ENCODE results near the gene PCDHGB7.

DNA sequence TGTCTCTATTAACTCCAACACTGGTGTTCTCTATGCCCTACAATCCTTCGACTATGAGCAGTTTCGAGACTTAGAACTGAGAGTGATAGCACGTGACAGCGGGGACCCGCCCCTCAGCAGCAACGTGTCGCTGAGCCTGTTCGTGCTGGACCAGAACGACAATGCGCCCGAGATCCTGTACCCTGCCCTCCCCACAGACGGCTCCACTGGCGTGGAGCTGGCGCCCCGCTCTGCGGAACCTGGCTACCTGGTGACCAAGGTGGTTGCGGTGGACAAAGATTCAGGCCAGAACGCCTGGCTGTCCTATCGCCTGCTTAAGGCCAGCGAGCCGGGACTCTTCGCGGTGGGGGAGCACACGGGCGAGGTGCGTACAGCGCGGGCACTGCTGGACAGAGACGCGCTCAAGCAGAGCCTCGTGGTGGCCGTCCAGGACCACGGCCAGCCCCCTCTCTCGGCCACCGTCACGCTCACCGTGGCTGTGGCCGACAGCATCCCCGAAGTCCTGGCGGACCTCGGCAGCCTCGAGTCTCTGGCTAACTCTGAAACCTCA is 5.3 kb downstream of the PCDHGB7 start:
- TF ChIP-seq, protein P1, sequence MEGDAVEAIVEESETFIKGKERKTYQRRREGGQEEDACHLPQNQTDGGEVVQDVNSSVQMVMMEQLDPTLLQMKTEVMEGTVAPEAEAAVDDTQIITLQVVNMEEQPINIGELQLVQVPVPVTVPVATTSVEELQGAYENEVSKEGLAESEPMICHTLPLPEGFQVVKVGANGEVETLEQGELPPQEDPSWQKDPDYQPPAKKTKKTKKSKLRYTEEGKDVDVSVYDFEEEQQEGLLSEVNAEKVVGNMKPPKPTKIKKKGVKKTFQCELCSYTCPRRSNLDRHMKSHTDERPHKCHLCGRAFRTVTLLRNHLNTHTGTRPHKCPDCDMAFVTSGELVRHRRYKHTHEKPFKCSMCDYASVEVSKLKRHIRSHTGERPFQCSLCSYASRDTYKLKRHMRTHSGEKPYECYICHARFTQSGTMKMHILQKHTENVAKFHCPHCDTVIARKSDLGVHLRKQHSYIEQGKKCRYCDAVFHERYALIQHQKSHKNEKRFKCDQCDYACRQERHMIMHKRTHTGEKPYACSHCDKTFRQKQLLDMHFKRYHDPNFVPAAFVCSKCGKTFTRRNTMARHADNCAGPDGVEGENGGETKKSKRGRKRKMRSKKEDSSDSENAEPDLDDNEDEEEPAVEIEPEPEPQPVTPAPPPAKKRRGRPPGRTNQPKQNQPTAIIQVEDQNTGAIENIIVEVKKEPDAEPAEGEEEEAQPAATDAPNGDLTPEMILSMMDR (IDR thresholded peaks at IDR 0.05): no peak
- no peak for TF ChIP-seq EZH2 (IDR thresholded peaks at IDR 0.05; ENCODE audit: borderline replicate concordance, insufficient read depth, low read depth, low read length, poor library complexity, severe bottlenecking)

Data from B cell (primary cell).